Stimulated activated CD4-positive, alpha-beta T cell treated with anti-CD3 and anti-CD28 coated beads, Interleukin-12 subunit alpha, Interleukin-12 subunit beta, amount 100 ng/mL, for 48 hours (primary cell): ENCODE measurements around the gene RNF135.
"Not testable (repeated sequence)": the region's sequence is repeated elsewhere in the genome, so short reads cannot be mapped to it uniquely, and the experiment has no call there.

Experiments
- DNase-seq, 3 donors: peaks; one replicate each; pipeline ENCODE4 v3.0.0-alpha.2; 2020; ENCODE audit warnings: low read depth in 2 of 3, low spot score in 1 of 3

The RNF135 gene

GRCh38 chr17:30997842-30998241 is 27.0 kb downstream of the RNF135 start:
- DNase-seq = no peak

DNA sequence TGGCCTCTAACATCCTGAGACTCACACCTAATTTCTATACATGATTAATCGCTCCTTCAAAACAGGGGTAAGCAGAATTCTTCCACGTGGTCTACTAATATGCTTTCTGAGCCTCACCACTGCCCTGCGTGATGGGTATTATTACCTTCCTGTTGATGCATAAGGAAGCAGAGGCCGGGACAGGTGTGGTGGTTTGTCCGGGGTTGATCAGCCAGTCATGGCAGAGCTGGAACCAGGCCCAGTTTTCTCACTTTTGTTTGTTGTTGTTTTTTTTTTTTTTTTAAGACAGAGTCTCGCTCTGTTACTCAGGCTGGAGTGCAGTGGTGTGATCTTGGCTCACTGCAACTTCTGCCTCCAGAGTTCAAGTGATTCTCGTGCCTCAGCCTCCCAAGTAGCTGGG is 31.2 kb downstream of the RNF135 start:
- DNase-seq = no peak

DNA sequence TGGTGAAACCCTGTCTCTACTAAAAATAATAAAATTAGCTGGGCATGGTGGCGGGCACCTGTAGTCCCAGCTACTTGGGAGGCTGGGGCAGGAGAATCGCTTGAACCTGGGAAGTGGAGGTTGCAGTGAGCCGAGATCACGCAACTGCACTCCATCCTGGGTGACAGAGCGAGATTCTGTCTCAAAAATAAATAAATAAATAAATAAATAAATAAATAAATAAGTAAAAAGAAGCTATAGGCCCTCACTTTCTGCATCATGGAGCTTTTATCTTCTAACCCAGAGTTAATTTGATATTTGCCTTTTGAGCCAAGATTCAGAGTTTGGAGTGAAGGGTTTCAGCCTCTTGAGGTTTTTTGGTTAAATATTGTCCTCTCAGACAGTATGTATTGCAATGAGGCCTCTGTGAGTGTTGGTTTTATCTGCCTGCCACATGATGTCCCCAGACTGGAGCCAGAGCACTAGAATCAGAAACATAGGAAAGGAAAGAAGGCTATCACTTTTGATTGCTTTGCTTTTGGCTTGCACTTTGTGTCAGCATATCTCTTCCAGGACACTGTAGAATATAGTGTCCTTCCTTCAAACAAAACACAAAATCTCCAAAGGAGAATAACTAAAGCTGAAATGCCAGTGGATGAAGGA is 32.5 kb downstream of the RNF135 start:
- no peak for DNase-seq

DNA sequence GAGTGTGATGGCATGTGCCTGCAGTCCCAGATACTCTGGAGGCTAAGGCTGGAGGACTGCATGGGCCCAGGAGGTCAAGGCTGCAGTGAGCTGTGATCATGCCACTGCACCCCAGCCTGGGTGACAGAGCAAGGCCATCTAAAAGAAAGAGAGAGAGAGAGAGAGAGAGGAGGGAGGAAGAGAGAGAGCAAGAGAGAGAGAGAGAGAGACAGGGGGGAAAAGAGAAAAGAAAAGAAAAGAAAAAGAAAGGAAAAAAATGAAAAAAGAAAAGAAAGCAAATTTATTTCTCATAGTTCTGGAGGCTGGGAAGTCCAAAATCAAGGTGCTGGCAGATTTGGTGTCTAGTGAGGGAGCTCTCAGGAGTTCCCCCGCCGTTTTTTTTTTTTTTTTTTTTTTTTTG is 33.3 kb downstream of the RNF135 start:
- no peak for DNase-seq

GRCh38 chr17:31007695-31008373 is 37.0 kb downstream of the RNF135 start:
- DNase-seq = no peak

DNA sequence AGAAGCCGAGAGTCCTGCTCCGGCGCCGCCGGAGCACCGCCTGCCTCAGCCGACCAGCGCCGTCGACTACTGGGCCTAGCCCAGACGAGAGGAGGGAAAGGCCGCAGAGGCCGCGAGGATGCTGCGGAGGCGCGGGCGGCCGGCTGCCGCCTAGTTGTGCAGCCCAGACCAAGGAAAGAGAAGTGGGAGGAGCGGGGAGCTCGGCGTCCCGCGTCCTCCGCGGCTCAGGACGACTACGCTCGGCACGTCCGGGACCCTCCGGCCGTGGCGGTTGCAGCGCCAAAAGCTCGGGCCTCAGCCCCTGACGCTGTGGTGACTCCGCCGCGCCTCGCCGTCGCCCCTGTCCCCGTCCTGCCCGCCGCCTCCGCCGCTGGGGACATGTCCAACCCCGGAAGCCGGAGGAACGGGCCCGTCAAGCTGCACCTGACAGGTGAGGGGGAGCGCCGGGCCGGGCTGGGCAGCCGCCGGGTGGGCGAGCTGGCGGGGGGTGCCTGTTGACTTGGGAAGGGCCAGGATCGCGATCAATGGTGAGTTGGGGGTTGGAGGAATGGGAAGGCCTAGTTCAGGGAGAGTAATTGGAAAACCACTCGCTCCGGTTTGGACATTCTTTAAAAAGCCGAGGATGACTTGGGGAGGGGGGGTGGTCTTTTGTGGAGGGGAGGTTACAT is 37.7 kb downstream of the RNF135 start:
- peak; percentile 12 to 46 (median 14) for DNase-seq

GRCh38 chr17:31009042-31009702 is 38.3 kb downstream of the RNF135 start:
- peak in 2 of 3 donors; percentile 3 to 6 for DNase-seq

DNA sequence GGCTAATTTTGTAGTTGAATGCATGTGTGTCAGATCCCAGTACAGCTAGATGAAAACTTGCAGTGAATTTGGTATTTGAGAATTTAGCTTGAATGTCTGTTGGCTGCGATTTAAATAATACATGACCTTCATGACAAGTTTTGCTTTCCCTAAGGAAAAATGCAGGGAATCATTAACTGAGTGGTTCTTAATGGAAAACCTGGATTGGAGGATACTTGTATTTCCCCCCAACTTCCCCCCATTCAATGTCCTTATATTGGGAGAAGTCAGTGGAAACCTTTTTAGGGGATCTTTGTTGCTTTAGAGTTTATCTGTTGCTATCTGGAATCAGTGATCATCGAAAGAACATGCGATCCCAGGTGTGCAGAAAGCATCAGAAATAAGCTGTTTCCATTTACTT is 39.2 kb downstream of the RNF135 start:
- not testable (repeated sequence) for DNase-seq

GRCh38 chr17:31013844-31014243 is 43.0 kb downstream of the RNF135 start:
- DNase-seq = no peak

DNA sequence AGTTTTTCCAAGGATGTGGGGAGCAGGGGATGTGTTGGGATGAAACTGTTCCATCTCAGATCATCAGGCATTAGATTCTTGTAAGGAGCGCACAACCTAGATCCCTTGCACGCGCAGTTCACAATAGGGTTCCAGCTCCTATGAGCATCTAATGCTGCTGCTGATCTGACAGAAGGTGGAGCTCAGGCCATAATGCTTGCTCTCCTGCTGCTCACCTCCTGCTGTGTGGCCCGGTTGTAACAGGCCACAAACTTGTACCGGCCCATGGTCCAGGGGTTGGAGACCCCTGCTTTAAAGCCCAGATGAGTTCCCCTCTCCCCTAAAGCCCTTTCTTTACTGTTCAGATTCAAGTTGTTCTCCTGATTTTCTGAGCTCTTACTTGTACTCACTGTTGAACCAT is 44.8 kb downstream of the RNF135 start:
- DNase-seq = no peak

DNA sequence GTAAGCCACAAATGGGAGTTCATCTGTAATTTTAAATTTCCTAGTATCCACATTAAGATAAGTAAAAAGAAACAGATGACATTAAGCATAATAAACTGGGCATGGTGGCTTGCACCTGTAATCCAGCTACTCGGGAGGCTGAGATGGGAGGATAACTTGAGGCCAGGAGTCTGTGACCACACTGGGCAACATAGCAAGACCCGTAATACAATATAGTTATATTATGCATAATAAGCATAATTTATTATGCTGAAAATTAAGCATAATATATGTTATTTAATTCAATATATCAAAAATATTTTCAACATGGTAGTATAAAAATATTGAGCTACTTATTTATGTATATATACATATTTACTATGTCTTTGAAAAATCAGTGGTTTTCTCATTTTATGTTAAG is 48.2 kb downstream of the RNF135 start:
- DNase-seq = no peak

- not testable (repeated sequence) for DNase-seq
Measured at GRCh38 chr17:31023171-31023570, 52.3 kb downstream of the RNF135 start.

GRCh38 chr17:31031841-31032240 is 61.0 kb downstream of the RNF135 start:
- no peak for DNase-seq

DNA sequence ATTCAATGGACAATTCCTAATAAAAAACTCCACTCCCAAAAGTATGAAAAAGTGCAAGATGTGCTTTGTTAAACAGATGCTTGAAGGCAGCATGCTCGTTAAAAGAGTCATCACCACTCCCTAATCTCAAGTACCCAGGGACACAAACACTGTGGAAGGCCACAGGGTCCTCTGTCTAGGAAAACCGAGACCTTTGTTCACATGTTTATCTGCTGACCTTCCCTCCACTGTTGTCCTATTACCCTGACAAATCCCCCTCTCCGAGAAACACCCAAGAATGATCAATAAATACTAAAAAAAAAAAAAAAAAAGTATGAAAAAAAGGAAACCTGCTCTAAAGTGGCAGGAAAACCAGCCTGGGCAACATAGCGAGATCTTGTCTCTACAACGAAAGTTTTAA is 64.8 kb downstream of the RNF135 start:
- DNase-seq = not testable (repeated sequence)

GRCh38 chr17:31040837-31041236 is 70.0 kb downstream of the RNF135 start:
- DNase-seq = not testable (repeated sequence)

DNA sequence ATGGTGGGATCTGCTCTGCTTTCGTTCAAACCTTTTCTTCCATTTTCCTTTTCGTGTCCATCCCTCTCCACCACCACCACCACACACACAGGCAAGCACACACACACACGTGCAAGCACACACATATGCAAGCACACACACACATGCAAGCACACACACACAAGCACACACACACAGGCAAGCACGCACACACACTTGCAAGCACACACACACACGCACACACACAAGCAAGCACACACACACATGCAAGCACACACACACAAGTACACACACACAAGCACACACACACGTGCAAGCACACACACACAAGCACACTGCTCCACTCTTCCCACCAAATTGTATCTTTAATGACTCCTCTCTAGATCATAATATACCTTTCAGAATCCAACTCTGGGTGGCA is 71.5 kb downstream of the RNF135 start:
- not testable (repeated sequence) for DNase-seq

- not testable (repeated sequence) for DNase-seq
Measured at GRCh38 chr17:31046856-31047425, 76.1 kb downstream of the RNF135 start.

GRCh38 chr17:31048142-31048541 is 77.3 kb downstream of the RNF135 start:
- DNase-seq = no peak

DNA sequence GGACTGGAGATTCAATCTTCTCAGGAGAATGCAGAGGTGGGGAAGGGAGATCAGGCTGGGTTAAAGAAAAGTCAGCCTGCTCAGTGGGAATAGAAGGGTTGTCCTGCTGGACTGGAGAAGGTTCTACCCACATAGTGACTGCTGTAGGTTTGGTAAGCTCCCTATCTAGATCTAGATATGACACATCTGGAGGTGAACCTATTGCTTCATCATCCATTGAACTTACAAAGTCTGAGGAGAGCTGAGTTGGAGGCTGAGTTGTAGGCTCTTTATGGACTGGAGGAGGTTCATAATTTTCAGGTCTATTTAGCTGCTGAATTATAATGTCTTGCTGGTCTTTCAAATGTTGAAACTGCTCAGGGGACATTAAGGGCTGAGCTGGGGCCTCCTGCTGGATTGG is 77.9 kb downstream of the RNF135 start:
- DNase-seq = no peak
